ENCODE measurements around the gene CEP85L.

Gene CEP85L

DNA sequence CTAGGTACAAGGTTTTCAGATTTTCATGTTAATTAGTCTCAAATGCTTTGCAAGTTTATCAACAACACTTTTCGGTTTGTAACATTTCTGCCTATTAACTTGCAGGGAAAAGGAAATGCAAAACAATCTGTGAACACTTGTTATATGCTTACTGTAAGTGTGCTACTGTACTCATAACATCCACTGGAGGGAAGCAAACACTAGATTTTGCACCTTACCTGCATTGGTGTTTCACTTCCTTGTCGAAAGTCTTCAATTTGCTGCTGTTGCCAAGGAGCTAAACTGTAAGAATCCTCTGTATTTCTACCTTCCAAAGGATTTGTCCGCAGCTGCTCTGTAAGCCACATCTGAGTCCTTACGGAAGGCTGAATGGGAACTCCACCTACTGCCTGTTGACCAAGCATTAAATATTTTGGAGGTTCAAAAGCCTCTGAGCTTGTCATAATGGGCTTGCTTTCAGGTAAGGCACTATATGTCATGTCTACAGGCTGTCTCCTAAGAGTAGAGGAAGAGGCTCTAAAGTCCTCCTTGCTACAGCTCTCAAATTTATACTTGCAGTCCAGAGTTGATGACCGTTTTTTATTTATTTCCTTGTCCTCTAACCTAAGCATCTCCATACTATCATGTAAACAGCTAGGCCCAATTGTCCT is 86.0 kb downstream of the CEP85L start:
- TF ChIP-seq, protein P1, sequence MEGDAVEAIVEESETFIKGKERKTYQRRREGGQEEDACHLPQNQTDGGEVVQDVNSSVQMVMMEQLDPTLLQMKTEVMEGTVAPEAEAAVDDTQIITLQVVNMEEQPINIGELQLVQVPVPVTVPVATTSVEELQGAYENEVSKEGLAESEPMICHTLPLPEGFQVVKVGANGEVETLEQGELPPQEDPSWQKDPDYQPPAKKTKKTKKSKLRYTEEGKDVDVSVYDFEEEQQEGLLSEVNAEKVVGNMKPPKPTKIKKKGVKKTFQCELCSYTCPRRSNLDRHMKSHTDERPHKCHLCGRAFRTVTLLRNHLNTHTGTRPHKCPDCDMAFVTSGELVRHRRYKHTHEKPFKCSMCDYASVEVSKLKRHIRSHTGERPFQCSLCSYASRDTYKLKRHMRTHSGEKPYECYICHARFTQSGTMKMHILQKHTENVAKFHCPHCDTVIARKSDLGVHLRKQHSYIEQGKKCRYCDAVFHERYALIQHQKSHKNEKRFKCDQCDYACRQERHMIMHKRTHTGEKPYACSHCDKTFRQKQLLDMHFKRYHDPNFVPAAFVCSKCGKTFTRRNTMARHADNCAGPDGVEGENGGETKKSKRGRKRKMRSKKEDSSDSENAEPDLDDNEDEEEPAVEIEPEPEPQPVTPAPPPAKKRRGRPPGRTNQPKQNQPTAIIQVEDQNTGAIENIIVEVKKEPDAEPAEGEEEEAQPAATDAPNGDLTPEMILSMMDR (IDR thresholded peaks at IDR 0.05; ENCODE audit: low read depth, low read length), result peak; percentile 30
- no peak for DNase-seq (ENCODE audit: low read depth in 2 of 2)

DNA sequence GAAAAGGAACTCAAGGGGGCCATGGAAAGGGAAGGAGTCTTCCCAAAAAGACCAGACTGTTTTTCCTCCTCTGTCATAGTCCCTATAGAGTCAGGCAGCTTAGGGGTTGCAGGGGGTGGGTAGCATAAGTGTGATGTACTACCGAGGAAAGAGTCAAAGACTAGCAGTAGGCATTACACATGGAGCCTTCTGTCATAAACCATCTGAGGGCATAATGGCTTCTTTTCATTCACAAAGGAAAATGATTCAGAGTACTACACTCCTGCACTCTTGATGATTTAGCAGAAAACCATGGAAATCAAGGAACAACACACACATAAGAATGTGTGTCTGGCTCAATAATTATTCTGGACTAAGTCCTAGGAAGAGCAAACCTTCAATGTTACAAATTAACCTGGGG is 88.4 kb downstream of the CEP85L start:
- DNase-seq (ENCODE audit: low read depth in 2 of 2), result peak; percentile 22 to 68
- no peak overlapping the region for H3K4me3 ChIP-seq (replicated peaks in 1 of 2; ENCODE audit: low read depth in 2 of 2, low read length in 2 of 2)
- TF ChIP-seq, protein P1 (IDR thresholded peaks at IDR 0.05; ENCODE audit: low read depth, low read length), result no peak

More for the DNA sequence above, 86.0 kb downstream of the CEP85L start:
- no peak overlapping the region for H3K4me3 ChIP-seq (replicated peaks in 1 of 2; ENCODE audit: low read depth in 2 of 2, low read length in 2 of 2)

DNA sequence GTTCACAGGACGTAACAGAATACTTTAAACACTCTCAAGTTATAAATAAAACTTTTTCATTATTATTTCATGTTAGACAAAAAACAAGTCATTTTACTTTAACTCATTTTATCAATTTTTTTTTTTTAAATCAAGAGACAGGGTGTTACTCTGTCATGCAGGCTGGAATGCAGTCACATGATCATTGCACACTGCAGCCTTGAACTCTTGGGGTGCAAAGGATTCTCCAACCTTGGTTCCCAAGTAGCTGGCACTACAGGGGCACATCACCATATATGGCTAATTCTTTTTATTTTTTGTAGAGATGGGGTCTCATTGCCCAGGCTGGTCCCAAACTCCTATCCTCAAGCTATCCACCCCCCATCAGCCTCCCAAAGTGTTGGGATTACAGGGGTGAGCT is 89.1 kb downstream of the CEP85L start:
- no peak overlapping the region for H3K4me3 ChIP-seq (replicated peaks in 1 of 2; ENCODE audit: low read depth in 2 of 2, low read length in 2 of 2)
- DNase-seq (ENCODE audit: low read depth in 2 of 2), result no peak
- TF ChIP-seq, protein P1 (IDR thresholded peaks at IDR 0.05; ENCODE audit: low read depth, low read length), result no peak

DNA sequence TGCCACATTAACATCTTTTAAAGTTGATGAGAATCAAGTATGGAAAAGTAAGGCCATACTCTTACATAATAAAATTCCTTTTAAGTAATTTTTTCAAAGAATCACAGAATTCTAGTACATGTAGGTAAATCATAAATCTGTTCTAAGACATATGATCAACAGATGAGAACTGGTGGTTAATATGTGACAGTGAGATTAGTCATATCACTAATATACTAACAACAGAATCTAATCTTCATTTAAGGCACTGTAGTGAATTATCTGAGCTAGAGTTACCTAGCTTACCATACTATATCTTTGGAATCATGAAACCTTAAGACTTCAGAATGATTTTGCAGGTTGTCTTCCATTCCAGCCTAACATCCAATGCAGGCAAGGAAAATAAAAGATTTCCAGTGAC is 91.7 kb downstream of the CEP85L start:
- DNase-seq (ENCODE audit: low read depth in 2 of 2), result no peak
- TF ChIP-seq, protein P1 (IDR thresholded peaks at IDR 0.05; ENCODE audit: low read depth, low read length), result no peak
- no peak overlapping the region for H3K4me3 ChIP-seq (replicated peaks in 1 of 2; ENCODE audit: low read depth in 2 of 2, low read length in 2 of 2)

DNA sequence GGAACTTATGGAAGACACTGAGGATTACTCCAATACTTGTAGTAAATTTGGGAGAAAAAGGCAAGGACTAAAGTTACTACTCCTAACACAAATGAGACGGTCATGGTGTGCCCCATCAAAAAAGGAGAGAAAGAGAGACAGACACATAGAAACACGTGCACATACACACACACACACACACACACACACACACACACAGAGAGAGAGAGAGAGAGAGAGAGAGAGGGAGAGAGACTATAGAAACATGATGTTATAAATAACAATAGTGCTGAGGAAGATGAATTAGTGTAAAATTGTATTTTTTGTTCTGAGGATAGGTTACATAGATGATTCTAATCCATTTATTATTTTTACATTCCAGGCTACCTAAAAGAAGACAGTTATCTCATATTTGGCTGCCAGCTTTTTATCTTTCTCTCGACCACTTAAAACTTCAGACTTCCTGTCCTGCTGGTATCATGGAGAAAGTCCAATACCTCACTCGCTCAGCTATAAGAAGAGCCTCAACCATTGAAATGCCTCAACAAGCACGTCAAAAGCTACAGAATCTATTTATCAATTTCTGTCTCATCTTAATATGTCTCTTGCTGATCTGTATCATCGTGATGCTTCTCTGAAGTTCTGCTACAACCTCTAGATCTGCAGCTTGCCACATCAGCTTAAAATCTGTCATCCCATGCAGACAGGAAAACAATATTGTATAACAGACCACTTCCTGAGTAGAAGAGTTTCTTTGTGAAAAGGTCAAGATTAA is 92.8 kb downstream of the CEP85L start:
- DNase-seq (ENCODE audit: low read depth in 2 of 2), result peak in 1 of 2 donors; percentile 43
- TF ChIP-seq, protein P1 (IDR thresholded peaks at IDR 0.05; ENCODE audit: low read depth, low read length), result no peak
- H3K4me3 ChIP-seq (replicated peaks in 1 of 2; ENCODE audit: low read depth in 2 of 2, low read length in 2 of 2), result no peak overlapping the region

DNA sequence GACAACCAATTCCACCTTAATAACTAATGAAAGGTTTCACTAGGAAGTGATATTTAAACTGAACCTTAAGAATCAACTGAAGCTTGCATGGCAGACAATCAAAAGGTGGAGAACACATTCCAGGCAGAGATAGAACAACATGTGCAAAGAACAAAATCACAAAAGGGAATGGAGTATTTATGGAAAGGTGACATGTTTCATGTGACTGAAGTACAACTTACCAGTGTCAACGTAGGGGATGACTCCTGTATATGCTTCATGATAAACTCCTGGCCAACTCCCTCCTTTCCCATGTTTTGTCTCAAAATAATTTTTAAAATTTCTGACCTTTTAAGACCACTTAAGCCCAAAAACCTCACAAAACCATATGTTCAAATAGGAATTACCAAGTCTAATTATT is 96.7 kb downstream of the CEP85L start:
- H3K4me3 ChIP-seq (replicated peaks in 1 of 2; ENCODE audit: low read depth in 2 of 2, low read length in 2 of 2), result no peak overlapping the region
- TF ChIP-seq, protein P1 (IDR thresholded peaks at IDR 0.05; ENCODE audit: low read depth, low read length), result no peak
- no peak for DNase-seq (ENCODE audit: low read depth in 2 of 2)

Data from cardiac fibroblast (primary cell).